CD4-positive, alpha-beta T cell treated with Interleukin-17A for 4 hours (primary cell): ENCODE measurements around the gene KRT72.
A peak's percentile ranks its signal among the peaks of the same experiment; 100 is the strongest.
"Not testable (repeated sequence)": the region's sequence is repeated elsewhere in the genome, so short reads cannot be mapped to it uniquely, and the experiment has no call there.

ENCODE experiments used
- DNase-seq: peaks from one replicate; pipeline ENCODE4 v3.0.0-alpha.2; 2020; ENCODE audit warnings: mixed read lengths

The KRT72 gene

GRCh38 chr12:52606096-52606495, 4.8 kb upstream of the KRT72 start:
- DNase-seq, result no peak

GRCh38 chr12:52605542-52605941, 4.3 kb upstream of the KRT72 start:
- no peak for DNase-seq

GRCh38 chr12:52604859-52605258, 3.6 kb upstream of the KRT72 start:
- no peak for DNase-seq

DNA sequence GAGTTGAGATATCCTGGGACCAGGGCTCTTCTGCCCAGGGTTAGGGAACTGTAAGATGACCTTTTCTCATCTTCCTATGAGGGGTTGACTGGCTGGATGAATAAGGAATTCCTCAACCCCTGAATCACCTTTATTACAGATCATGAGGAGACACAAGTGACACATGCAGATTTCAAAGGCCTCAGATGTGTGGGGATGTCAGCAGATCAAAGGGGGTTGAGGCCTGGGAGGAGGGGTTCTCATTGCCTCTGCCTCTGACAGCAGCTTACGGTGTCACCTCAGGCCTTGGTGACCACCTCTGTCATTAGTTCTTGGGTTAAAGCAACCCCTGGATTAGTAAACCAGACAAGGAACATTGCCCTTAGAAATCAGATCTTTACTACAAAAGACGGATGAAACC, 2.1 kb upstream of the KRT72 start:
- peak; percentile 68 for DNase-seq

GRCh38 chr12:52602552-52602951, 1.3 kb upstream of the KRT72 start:
- no peak for DNase-seq

DNA sequence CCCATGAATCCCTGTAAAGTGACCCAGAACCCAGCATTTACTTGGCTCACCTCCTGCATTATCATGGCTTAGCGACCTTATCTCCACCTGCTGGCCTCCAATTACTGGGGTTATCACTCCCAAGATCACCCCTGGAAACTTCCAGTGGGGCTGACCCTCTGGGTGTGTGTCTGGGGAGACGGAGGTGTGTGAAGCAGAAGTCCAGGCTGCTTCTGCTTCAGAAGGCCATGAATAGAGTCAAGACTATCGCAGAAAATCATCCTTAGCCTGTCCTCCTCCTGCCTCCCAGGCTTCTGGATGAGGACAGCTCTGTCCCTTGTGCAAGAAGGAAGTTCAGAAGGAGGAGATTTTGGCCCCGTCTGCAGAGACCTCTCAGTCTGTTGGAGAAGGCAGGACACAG, 408 bp upstream of the KRT72 start:
- DNase-seq, result no peak

- DNase-seq, result no peak
These were observed 788 bp downstream of the KRT72 start for GRCh38 chr12:52600475-52600874.

GRCh38 chr12:52600071-52600470, 1.2 kb downstream of the KRT72 start:
- no peak for DNase-seq

DNA sequence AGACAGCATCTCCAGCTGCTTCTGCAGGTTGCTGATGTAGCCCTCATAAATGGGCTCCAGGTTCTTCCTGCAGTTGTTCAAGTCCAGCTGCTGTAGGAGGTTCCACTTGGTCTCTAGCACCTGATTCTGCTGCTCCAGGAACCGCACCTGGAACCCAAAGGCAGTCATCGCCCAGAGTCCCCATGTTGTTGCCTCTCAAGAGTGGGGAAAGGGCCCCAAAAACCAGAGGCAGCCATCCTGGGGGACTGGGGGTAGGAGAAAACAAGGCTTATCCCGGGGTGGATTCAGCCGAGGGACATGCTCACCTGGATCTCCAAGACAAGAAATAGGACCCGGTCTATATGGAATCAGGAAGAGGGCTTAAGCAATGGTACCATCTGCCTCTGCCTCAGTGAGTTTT, 2.3 kb downstream of the KRT72 start:
- DNase-seq, result no peak

DNA sequence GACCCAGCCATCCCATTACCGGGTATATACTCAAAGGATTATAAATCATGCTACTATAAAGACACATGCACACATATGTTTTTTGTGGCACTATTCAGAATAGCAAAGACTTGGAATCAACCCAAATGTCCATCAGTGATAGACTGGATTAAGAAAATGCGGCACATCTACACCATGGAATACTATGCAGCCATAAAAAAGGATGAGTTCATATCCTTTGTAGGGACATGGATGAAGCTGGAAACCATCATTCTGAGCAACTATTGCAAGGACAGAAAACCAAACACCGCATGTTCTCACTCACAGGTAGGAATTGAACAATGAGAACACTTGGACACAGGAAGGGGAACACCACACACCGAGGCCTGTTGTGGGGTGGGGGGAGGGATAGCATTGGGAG, 7.0 kb downstream of the KRT72 start:
- DNase-seq, result not testable (repeated sequence)

- no peak for DNase-seq
These were observed 9.7 kb downstream of the KRT72 start for GRCh38 chr12:52591521-52591920.

DNA sequence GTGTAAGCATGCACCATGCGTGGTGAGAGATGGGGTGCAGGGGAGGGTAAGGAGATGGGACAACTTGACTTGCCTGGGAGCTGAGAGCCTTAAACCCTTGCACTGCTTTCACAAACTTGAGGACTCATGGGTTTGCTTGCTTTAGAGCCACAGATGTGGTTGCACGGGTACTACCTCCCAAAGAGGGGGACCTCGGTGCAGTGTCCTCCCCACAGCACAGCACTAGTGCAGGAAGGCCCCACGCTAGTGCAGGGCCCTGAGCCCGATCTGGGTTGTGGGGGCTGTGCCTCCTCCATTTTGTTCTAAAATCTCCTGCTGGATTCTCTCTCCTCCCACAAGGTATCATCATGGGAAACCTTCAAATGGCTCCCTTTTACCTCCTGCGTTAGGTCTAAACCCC, 11.2 kb downstream of the KRT72 start:
- DNase-seq, result no peak

- DNase-seq, result no peak
These were observed 13.7 kb downstream of the KRT72 start for GRCh38 chr12:52587563-52587962.

DNA sequence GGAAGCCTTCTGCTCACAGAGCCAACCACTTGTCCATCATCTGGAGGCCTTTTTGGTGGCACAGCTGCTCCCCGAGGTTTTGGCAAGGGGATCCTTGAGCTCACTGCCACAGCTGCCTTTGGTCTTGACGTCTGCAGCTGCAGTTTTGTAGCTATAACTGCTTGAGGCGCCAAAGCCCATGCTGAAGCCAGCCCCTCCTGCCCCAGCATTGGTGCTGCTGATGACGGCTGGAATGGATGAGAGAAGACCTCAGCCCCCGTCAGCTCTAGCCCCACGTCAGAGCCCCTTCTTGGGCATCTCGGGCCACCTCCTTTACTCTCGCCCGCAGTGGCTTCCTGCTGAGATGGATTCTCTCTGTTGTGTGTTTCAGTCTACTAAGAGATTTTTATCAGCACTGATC, 15.3 kb downstream of the KRT72 start:
- DNase-seq, result peak; percentile 72

DNA sequence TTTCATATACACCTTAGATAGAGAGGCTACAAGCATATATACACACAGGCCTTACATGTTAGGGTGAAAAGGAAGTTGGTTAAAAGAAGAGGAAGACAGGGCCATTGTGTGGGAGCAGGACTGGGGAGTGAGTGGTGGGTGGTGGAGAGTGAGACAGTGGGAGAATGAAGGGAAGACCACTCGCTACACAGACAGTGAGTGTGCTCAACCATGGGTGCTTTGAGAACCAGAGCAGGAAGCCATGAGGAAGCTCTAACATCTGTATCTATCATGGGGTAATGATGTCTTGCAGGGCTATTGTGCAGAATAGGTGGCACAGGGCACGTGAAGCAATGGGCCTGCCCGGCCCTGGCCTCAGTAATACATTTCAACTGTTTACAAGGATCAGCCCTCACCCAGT, 16.2 kb downstream of the KRT72 start:
- DNase-seq, result no peak

DNA sequence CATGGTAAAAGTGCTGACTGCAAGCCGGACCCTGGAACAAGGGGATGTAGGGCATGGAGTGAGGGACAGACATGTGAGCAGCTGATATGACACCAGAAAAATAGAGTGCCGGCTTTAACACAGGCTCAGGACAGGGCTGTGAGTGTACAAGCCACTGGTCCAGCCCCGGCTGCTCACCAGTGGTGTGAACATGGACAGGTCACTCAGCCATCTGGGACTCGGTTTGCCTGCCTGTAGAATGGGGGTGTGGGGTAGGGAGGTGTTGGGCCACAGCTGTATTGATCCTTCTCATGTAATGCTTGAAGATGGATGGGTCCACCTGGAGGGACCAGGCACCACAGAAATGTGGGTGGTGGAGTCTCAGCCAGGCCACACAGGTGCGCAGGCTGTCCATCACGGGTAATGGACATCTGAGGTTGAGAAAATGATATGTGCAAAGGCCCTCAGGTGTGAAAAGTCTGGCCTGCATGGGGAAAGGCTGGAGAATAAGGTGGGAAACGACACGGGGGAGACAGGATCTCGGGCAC, 17.0 kb downstream of the KRT72 start:
- DNase-seq, result no peak

DNA sequence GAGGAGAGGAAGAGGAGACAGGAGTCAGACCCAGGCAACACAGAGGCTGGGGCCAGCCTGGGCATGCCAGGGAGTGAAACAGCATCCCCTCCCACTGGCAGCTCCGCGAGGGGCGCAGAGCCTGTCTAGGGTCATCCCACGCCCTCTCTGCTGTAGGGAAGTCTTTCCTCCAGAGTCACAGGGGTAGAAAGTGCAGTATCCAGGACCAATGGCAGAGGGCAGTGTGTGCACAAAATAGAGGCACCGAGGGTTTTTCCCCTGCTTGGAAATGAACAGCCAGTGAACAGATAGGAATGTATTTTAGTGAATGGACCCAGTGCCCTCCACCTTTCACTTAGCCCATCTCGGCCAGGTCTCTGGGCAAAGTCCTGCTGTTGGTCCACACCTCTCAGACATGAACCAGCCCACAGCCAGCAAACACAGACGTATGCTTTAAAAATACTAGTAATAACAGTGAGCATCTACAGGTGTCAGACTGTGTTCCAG, 18.2 kb downstream of the KRT72 start:
- DNase-seq, result peak; percentile 75

DNA sequence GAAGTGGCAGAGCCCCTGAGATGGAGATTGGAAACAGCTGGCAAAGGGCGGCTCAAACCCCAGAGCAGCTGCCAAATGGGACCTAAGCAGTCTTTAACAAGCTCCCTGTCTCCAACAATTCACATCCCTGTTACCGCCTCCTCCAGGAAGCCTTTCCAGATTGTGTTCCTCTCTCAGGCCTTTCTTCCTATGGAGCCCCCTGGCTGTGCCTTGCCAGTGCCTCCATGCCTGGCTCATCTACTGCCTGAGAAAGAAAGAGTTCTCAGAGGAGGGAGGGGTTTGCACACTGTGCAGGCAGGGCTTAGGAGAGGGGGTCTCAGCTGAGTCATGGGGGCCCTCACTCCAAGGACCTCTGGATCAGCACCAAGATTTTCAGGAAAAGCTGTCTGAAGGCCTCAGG, 18.8 kb downstream of the KRT72 start:
- no peak for DNase-seq

DNA sequence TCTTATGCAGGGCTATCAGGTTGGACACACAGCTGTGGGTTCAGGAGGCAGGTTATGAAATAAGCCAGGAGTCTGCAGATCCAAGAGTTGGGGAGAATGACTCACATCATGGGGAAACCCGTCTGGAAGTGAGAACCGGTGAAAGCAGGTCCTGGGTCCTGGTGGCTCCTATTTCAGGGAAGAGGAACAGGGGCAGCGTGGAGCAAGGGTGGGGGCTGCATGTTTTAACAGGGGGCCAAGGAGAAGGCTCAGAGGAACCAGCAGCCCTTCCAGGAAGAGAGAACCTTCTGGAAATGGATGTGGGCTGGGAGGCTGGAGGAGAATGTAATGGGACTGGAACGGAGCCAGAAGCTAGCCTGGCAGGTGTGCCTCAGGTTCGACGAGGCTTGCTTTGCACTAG, 19.8 kb downstream of the KRT72 start:
- no peak for DNase-seq

GRCh38 chr12:52581066-52581465, 20.2 kb downstream of the KRT72 start:
- no peak for DNase-seq

- DNase-seq, result no peak
These were observed 20.8 kb downstream of the KRT72 start for GRCh38 chr12:52580496-52580895.

- DNase-seq, result no peak
These were observed 21.5 kb downstream of the KRT72 start for GRCh38 chr12:52579468-52580465.

- DNase-seq, result no peak
These were observed 22.8 kb downstream of the KRT72 start for GRCh38 chr12:52578469-52578868.

DNA sequence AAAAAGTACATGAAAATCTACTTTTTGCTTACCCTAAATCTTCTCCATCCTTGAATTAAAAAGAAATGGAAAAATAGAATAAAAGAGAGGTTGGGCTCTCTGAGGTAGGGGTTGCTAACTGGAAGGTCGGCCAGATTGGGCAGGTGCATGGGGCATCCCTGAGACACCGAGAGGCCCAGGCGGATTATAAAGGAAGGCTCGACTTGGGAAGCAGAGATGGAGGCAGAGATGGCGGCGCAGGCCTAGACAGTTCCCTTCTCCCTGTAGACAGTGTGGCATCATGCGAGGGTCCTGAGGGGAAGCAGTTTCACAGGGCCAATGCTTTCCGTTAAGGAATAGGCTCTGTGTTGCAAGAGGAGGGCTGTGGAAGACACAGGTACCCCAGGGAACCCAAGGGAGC, 23.9 kb downstream of the KRT72 start:
- DNase-seq, result no peak
